ENCODE data around the gene CBFA2T3. TPM values are rescaled to one million over a fixed set of nuclear protein-coding genes. Genes with fewer than 3 reads are reported as not detected.
A peak's percentile ranks its signal among the peaks of the same experiment; 100 is the strongest.
"Not testable (repeated sequence)": the region's sequence is repeated elsewhere in the genome, so short reads cannot be mapped to it uniquely, and the experiment has no call there.

CBFA2T3 gene
- total RNA-seq, 1 donor from 2014 or later, result 2.4 TPM

- FAIRE-seq, result no peak
- H3K4me3 Mint-ChIP-seq (ENCODE audit: unreplicated experiment), result no peak overlapping the region
- H3K36me3 Mint-ChIP-seq (ENCODE audit: low read depth, unreplicated experiment), result no peaks in the 10 kb centered on the region
These were observed 56.1 kb downstream of the CBFA2T3 start for GRCh38 chr16:88920618-88921590.

GRCh38 chr16:88919936-88920335 is 57.1 kb downstream of the CBFA2T3 start:
- no peak overlapping the region for H3K9ac ChIP-seq (ENCODE audit: low read length)
- H4K20me1 ChIP-seq (ENCODE audit: insufficient read depth, low read length), result no peaks in the 10 kb centered on the region
- peaks cover 12% of the 10 kb centered on the region for H3K4me1 ChIP-seq (ENCODE audit: insufficient read depth, low read length)
- no peaks in the 10 kb centered on the region for H3K79me2 ChIP-seq (ENCODE audit: insufficient read depth, low read length)
- Mint-ChIP-seq H3K36me3 (ENCODE audit: low read depth, unreplicated experiment) (no peaks in the 10 kb centered on the region), H3K27ac (ENCODE audit: unreplicated experiment) (peak overlapping the region; percentile 41), H3K27me3 (ENCODE audit: low read depth, unreplicated experiment) (peaks cover 11% of the 10 kb centered on the region), H3K4me3 (ENCODE audit: unreplicated experiment) (no peak overlapping the region), H3K4me1 (ENCODE audit: low read depth, unreplicated experiment) (peaks cover 5% of the 10 kb centered on the region), H3K9me3 (ENCODE audit: unreplicated experiment) (peaks cover 2% of the 10 kb centered on the region)
- no peak for FAIRE-seq
- no peak overlapping the region for H3K27ac ChIP-seq (ENCODE audit: low read depth, low read length)
- no peak overlapping the region for H3K4me2 ChIP-seq (ENCODE audit: low read length)
- H3K4me3 ChIP-seq (ENCODE audit: insufficient read depth, low read depth, low read length), result no peak overlapping the region
- no peak overlapping the region for H2AFZ ChIP-seq (ENCODE audit: low read depth, low read length)
- no peaks in the 10 kb centered on the region for H3K36me3 ChIP-seq (ENCODE audit: insufficient read depth, low read length)
- no peaks in the 10 kb centered on the region for H3K27me3 ChIP-seq (ENCODE audit: insufficient read depth, low read length)
- H3K9me3 ChIP-seq (ENCODE audit: insufficient read depth, low read depth, low read length), result no peaks in the 10 kb centered on the region
- TF ChIP-seq EZH2 (IDR thresholded peaks at IDR 0.05; ENCODE audit: insufficient read depth, low read length), result no peak
- TF ChIP-seq, protein P1, sequence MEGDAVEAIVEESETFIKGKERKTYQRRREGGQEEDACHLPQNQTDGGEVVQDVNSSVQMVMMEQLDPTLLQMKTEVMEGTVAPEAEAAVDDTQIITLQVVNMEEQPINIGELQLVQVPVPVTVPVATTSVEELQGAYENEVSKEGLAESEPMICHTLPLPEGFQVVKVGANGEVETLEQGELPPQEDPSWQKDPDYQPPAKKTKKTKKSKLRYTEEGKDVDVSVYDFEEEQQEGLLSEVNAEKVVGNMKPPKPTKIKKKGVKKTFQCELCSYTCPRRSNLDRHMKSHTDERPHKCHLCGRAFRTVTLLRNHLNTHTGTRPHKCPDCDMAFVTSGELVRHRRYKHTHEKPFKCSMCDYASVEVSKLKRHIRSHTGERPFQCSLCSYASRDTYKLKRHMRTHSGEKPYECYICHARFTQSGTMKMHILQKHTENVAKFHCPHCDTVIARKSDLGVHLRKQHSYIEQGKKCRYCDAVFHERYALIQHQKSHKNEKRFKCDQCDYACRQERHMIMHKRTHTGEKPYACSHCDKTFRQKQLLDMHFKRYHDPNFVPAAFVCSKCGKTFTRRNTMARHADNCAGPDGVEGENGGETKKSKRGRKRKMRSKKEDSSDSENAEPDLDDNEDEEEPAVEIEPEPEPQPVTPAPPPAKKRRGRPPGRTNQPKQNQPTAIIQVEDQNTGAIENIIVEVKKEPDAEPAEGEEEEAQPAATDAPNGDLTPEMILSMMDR (IDR thresholded peaks at IDR 0.05; ENCODE audit: insufficient read depth, low read depth, low read length), result no peak
- DNase-seq (ENCODE audit: low read depth), result no peak

More at GRCh38 chr16:88920618-88921590, 56.1 kb downstream of the CBFA2T3 start:
- no peak overlapping the region for H3K27ac ChIP-seq (ENCODE audit: low read depth, low read length)
- Mint-ChIP-seq H3K27ac (ENCODE audit: unreplicated experiment) (no peak overlapping the region), H3K27me3 (ENCODE audit: low read depth, unreplicated experiment) (peaks cover 11% of the 10 kb centered on the region), H3K9me3 (ENCODE audit: unreplicated experiment) (peaks cover 2% of the 10 kb centered on the region), H3K4me1 (ENCODE audit: low read depth, unreplicated experiment) (peaks cover 13% of the 10 kb centered on the region)
- H2AFZ ChIP-seq (ENCODE audit: low read depth, low read length), result peak overlapping the region; percentile 18
- no peaks in the 10 kb centered on the region for H3K36me3 ChIP-seq (ENCODE audit: insufficient read depth, low read length)
- H3K4me1 ChIP-seq (ENCODE audit: insufficient read depth, low read length), result peaks cover 20% of the 10 kb centered on the region
- TF ChIP-seq, protein P1 (IDR thresholded peaks at IDR 0.05; ENCODE audit: insufficient read depth, low read depth, low read length), result no peak
- no peak for TF ChIP-seq EZH2 (IDR thresholded peaks at IDR 0.05; ENCODE audit: insufficient read depth, low read length)
- no peaks in the 10 kb centered on the region for H3K9me3 ChIP-seq (ENCODE audit: insufficient read depth, low read depth, low read length)
- DNase-seq (ENCODE audit: low read depth), result peak; percentile 32
- H3K79me2 ChIP-seq (ENCODE audit: insufficient read depth, low read length), result no peaks in the 10 kb centered on the region
- H3K4me3 ChIP-seq (ENCODE audit: insufficient read depth, low read depth, low read length), result no peak overlapping the region
- H3K4me2 ChIP-seq (ENCODE audit: low read length), result peak overlapping the region; percentile 9
- no peak overlapping the region for H3K9ac ChIP-seq (ENCODE audit: low read length)
- H4K20me1 ChIP-seq (ENCODE audit: insufficient read depth, low read length), result no peaks in the 10 kb centered on the region
- H3K27me3 ChIP-seq (ENCODE audit: insufficient read depth, low read length), result no peaks in the 10 kb centered on the region

DNA sequence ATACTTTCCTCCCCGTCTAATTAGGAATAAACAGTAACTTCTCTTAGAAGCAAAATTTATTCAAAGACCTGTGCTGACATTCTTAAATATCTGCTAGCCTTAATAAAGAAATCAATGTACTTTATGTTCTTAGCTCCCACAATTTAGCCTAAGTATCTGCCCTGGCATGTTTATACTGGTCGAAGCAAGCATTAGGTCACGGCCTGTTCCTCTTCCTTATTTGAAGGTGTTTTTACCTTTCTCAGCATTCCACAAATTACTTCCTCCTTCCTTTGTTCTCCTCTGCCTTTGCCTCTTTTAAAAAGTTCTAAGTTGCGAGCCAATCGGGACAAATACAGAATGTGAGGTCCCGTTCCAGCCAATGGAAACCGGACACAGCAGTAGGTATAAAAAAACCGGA is 58.1 kb downstream of the CBFA2T3 start:
- peaks cover 15% of the 10 kb centered on the region for H3K27me3 Mint-ChIP-seq (ENCODE audit: low read depth, unreplicated experiment)

More for the DNA sequence above, 58.1 kb downstream of the CBFA2T3 start:
- not testable (repeated sequence) for H3K27me3 ChIP-seq (ENCODE audit: insufficient read depth, low read length); FAIRE-seq; H3K4me3 ChIP-seq (ENCODE audit: insufficient read depth, low read depth, low read length); H2AFZ ChIP-seq (ENCODE audit: low read depth, low read length); H3K9me3 ChIP-seq (ENCODE audit: insufficient read depth, low read depth, low read length); H3K27ac ChIP-seq (ENCODE audit: low read depth, low read length); H3K4me1 Mint-ChIP-seq (ENCODE audit: low read depth, unreplicated experiment); H3K9ac ChIP-seq (ENCODE audit: low read length); H3K36me3 ChIP-seq (ENCODE audit: insufficient read depth, low read length); DNase-seq (ENCODE audit: low read depth); H3K9me3 Mint-ChIP-seq (ENCODE audit: unreplicated experiment); H3K79me2 ChIP-seq (ENCODE audit: insufficient read depth, low read length); H3K4me2 ChIP-seq (ENCODE audit: low read length); H3K4me1 ChIP-seq (ENCODE audit: insufficient read depth, low read length); H4K20me1 ChIP-seq (ENCODE audit: insufficient read depth, low read length); H3K4me3 Mint-ChIP-seq (ENCODE audit: unreplicated experiment); H3K36me3 Mint-ChIP-seq (ENCODE audit: low read depth, unreplicated experiment)
- peak overlapping the region; percentile 2 for H3K27ac Mint-ChIP-seq (ENCODE audit: unreplicated experiment)

Measured in astrocyte (in vitro differentiated cells and primary cell).